ENCODE results near the gene GPR78.

DNA sequence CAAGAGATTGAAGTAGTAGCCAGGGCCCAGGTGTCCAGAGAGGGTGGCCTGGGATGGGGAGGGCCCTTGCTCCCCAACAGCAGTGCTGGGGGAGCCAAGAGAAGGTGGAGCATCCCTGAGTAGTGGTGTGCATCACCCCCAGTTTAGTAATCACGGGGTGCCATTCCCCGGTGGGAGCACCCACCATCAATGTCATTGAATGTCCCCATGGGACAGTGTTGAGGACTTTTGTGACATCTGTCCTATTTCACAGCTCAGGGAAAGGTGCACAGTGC is 7.9 kb downstream of the GPR78 start:
- TF ChIP-seq, protein P1, sequence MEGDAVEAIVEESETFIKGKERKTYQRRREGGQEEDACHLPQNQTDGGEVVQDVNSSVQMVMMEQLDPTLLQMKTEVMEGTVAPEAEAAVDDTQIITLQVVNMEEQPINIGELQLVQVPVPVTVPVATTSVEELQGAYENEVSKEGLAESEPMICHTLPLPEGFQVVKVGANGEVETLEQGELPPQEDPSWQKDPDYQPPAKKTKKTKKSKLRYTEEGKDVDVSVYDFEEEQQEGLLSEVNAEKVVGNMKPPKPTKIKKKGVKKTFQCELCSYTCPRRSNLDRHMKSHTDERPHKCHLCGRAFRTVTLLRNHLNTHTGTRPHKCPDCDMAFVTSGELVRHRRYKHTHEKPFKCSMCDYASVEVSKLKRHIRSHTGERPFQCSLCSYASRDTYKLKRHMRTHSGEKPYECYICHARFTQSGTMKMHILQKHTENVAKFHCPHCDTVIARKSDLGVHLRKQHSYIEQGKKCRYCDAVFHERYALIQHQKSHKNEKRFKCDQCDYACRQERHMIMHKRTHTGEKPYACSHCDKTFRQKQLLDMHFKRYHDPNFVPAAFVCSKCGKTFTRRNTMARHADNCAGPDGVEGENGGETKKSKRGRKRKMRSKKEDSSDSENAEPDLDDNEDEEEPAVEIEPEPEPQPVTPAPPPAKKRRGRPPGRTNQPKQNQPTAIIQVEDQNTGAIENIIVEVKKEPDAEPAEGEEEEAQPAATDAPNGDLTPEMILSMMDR (IDR thresholded peaks at IDR 0.05; ENCODE audit: low read depth, low read length, missing input control), result no peak
- no peak for TF ChIP-seq SP1 (IDR thresholded peaks at IDR 0.05)
